Keratinocyte (primary cell): Measurements from ENCODE around the gene SBNO2.

Experiments
- CTCF ChIP-seq, 3 experiments: IDR thresholded peaks in 1 of 3; conservative IDR thresholded peaks in 1 of 3; optimal IDR thresholded peaks in 1 of 3; 2 replicates in 2 of 3; 3 replicates in 1 of 3; pipeline versions ENCODE3 to v1.5.1; 2011; ENCODE audit warnings: low read length in 3 of 3, mild to moderate bottlenecking in 3 of 3, moderate library complexity in 2 of 3, control low read depth in 1 of 3, inconsistent platforms in 1 of 3; ENCODE audit not compliant: insufficient read depth in 2 of 3; ENCODE audit errors: extremely low read depth in 1 of 3
- EZH2 ChIP-seq: IDR thresholded peaks from one replicate; pipeline ENCODE4 v1.6.1; 2012; ENCODE audit warnings: inconsistent platforms, mild to moderate bottlenecking, low read length, moderate library complexity

- no peak for TF ChIP-seq EZH2
- no peak for TF ChIP-seq CTCF (optimal IDR thresholded peaks at IDR 0.05 in 1 of 3, IDR thresholded peaks at IDR 0.05 in 1 of 3, conservative IDR thresholded peaks at IDR 0.05 in 1 of 3; ENCODE audit: extremely low read depth in 1 of 3, insufficient read depth in 2 of 3, low read length in 3 of 3)
Observed at GRCh38 chr19:1189419-1189818, 15.4 kb upstream of the SBNO2 start.
